ENCODE data around the gene MLC1. TPM values are rescaled to one million over a fixed set of nuclear protein-coding genes. Genes with fewer than 3 reads are reported as not detected.
A peak's percentile ranks its signal among the peaks of the same experiment; 100 is the strongest.

The MLC1 gene
- total RNA-seq, result 1 to 10 TPM in 1 of 2 donors, under 1 TPM in 1; 0.62 to 1.3 TPM
- total RNA-seq, result 0.12 to 0.53 reads per million in 2 donors

DNA sequence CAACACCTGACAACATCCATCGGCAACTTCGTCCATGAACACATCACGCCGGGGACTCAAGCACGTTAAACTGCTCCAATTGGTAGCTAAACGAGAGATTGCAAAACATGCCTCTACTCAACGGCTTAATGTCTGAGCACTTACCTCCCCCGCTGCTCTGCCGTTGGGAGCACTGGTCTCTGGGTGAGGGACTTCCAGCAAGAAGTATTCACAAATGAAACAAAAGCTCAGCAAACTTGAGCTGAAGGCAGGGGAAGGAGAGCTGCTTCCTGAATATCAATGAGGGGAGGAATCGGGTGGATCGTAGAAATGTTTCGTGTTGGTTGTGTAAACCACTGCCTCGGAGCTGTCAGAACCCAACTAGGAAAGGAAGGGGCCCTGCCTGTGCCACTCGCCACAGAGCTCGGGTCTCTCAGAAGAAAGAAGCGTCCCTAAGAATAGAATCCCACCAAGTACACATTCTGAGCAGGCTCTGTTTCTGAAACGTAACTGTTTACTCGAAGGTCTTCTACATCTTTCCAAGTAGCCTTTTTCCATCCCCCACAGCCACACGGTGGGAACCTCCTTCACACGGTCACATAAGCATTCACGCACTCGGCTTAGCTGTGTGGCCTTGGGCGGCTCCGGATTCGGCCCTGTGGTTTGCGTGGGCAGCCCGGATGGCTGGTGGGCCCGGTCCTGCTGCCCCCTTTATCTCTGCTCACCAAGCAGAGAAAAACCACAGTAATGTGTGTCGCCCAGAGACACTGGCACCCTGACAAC is at the start of gene MLC1:
Gene MLC1 (minus strand): TSS at position 216 of the 762 bp plus-strand sequence. CDS start 524 bp downstream, outside the sequence.
- no peak for DNase-seq

GRCh38 chr22:50134481-50134880 is 49.3 kb upstream of the MLC1 start:
- Mint-ChIP-seq H3K4me1 (peaks cover 3% of the 10 kb centered on the region), H3K36me3 (ENCODE audit: low read depth) (peaks cover 5% of the 10 kb centered on the region), H3K4me3 (no peak overlapping the region), H3K27ac (no peak overlapping the region), H3K27me3 (peaks cover 64% of the 10 kb centered on the region)
- no peak for ATAC-seq
- no peak for DNase-seq
- H3K9me3 ChIP-seq (ENCODE audit: control insufficient read depth, low read length, poor library complexity, severe bottlenecking), result no peaks in the 10 kb centered on the region

More for the DNA sequence above, at the start of gene MLC1:
- Mint-ChIP-seq H3K4me3 (peak within 1 kb of the TSS; percentile 86), H3K27ac (no peak within 1 kb of the TSS), H3K4me1 (peaks cover 8% of the 10 kb centered on the region), H3K36me3 (ENCODE audit: low read depth) (no peaks in the 10 kb centered on the region), H3K27me3 (peaks cover 20% of the 10 kb centered on the region)
- no peaks in the 10 kb centered on the region for H3K9me3 ChIP-seq (ENCODE audit: control insufficient read depth, low read length, poor library complexity, severe bottlenecking)
- peak; percentile 27 for ATAC-seq

GRCh38 chr22:50131894-50132293 is 46.7 kb upstream of the MLC1 start:
- Mint-ChIP-seq H3K36me3 (ENCODE audit: low read depth) (peaks cover 5% of the 10 kb centered on the region), H3K4me1 (peaks cover 3% of the 10 kb centered on the region), H3K27ac (no peak overlapping the region), H3K4me3 (no peak overlapping the region), H3K27me3 (peaks cover 64% of the 10 kb centered on the region)
- H3K9me3 ChIP-seq (ENCODE audit: control insufficient read depth, low read length, poor library complexity, severe bottlenecking), result no peaks in the 10 kb centered on the region
- no peak for ATAC-seq
- no peak for DNase-seq

DNA sequence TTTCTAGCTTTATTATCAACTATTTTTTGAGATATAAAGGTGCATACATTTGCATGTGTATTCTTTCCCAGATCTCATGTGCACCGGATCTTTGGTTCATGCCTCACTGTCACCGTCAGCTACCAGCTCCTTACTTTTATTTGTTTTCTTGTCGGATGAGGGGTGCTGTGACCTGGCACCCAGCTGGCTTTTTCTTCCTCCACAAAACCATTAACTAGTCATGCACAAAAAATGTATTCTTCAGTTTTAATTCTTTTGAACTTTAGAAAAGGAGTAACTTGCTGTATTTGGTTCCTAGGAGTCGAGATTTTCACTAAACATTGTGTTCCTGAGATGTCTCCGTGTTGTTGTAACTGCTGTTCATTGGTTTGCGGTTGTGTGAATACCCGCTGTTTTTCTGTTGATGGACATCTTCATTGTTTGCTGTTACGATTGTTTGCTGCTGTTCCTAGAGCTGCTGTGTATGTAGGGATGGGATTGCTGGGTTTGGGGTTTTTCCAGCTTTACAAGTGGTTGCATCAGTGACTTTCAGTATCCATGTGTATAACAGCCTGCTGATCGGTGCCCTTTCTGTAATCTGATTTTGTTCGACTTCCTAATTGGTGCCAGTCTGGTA is 44.0 kb upstream of the MLC1 start:
- H3K9me3 ChIP-seq (ENCODE audit: control insufficient read depth, low read length, poor library complexity, severe bottlenecking), result no peaks in the 10 kb centered on the region
- ATAC-seq (no peak), DNase-seq (no peak)
- no peak overlapping the region for H3K27ac Mint-ChIP-seq
- H3K4me3 Mint-ChIP-seq, result no peak overlapping the region
- H3K36me3 Mint-ChIP-seq (ENCODE audit: low read depth), result peaks cover 2% of the 10 kb centered on the region
- H3K4me1 Mint-ChIP-seq, result peaks cover 3% of the 10 kb centered on the region
- peaks cover 56% of the 10 kb centered on the region for H3K27me3 Mint-ChIP-seq

GRCh38 chr22:50125029-50125428 is 39.8 kb upstream of the MLC1 start:
- Mint-ChIP-seq H3K36me3 (ENCODE audit: low read depth) (no peaks in the 10 kb centered on the region), H3K27ac (no peak overlapping the region), H3K4me3 (no peak overlapping the region), H3K4me1 (no peaks in the 10 kb centered on the region), H3K27me3 (peaks cover 30% of the 10 kb centered on the region)
- DNase-seq (no peak), ATAC-seq (no peak)
- H3K9me3 ChIP-seq (ENCODE audit: control insufficient read depth, low read length, poor library complexity, severe bottlenecking), result peaks cover 3% of the 10 kb centered on the region

DNA sequence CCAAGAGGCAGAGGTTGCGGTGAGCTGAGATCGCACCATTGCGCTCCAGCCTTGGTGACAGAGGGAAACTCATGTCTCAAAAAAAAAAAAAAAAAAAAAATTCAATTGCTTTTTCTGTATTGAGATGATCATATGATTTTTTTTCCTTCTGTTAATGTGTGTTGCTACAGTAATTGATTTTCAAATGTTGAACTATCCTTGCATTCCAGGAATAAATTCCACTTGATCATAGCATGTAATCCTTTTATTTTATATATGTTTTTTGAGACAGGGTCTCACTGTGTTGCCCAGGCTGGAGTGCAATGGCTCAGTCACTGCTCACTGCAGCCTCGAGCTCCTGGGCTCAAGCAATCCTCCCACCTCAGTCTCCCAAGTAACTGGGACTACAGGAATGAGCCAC is 37.9 kb upstream of the MLC1 start:
- Mint-ChIP-seq H3K4me3 (no peak overlapping the region), H3K27ac (no peak overlapping the region), H3K36me3 (ENCODE audit: low read depth) (no peaks in the 10 kb centered on the region), H3K4me1 (no peaks in the 10 kb centered on the region), H3K27me3 (peaks cover 24% of the 10 kb centered on the region)
- peaks cover 3% of the 10 kb centered on the region for H3K9me3 ChIP-seq (ENCODE audit: control insufficient read depth, low read length, poor library complexity, severe bottlenecking)
- ATAC-seq (no peak), DNase-seq (no peak)

- peaks cover 18% of the 10 kb centered on the region for H3K27me3 Mint-ChIP-seq
Observed at GRCh38 chr22:50121202-50121740, 36.0 kb upstream of the MLC1 start.

DNA sequence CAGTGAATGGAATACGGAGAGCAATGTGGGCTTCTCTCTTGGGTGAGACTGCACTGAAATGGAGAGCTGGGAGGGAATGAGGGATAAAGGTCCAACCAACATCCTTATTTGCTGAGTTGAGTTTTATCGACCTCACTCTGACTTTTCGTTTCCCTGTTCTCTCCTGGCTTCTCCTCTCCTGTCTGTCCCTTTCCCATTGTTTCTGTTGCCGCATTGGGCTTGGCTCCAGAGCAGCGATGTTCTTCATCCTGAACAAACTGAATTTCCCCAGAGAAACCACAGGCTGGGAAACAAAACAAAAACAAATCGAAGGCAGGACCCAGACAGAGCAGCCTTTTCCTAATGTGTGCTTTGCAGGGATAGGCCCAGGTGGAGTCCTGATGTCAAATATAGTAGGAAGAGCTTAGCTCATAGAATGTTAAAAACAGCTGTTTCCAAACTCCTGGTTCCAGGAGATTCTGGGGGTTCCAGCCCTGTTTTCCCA is 34.6 kb upstream of the MLC1 start:
- Mint-ChIP-seq H3K4me1 (no peaks in the 10 kb centered on the region), H3K4me3 (no peak overlapping the region), H3K36me3 (ENCODE audit: low read depth) (no peaks in the 10 kb centered on the region), H3K27me3 (peaks cover 22% of the 10 kb centered on the region), H3K27ac (no peak overlapping the region)
- H3K9me3 ChIP-seq (ENCODE audit: control insufficient read depth, low read length, poor library complexity, severe bottlenecking), result peaks cover 3% of the 10 kb centered on the region
- no peak for ATAC-seq
- DNase-seq, result no peak

More at GRCh38 chr22:50121202-50121740, 36.0 kb upstream of the MLC1 start:
- Mint-ChIP-seq H3K4me3 (no peak overlapping the region), H3K27ac (no peak overlapping the region), H3K4me1 (no peaks in the 10 kb centered on the region), H3K36me3 (ENCODE audit: low read depth) (no peaks in the 10 kb centered on the region)
- H3K9me3 ChIP-seq (ENCODE audit: control insufficient read depth, low read length, poor library complexity, severe bottlenecking), result peaks cover 3% of the 10 kb centered on the region
- ATAC-seq, result no peak
- DNase-seq, result no peak

- Mint-ChIP-seq H3K27ac (no peak overlapping the region), H3K27me3 (peaks cover 27% of the 10 kb centered on the region), H3K4me1 (no peaks in the 10 kb centered on the region), H3K4me3 (no peak overlapping the region), H3K36me3 (ENCODE audit: low read depth) (no peaks in the 10 kb centered on the region)
- no peak for ATAC-seq
- H3K9me3 ChIP-seq (ENCODE audit: control insufficient read depth, low read length, poor library complexity, severe bottlenecking), result peaks cover 3% of the 10 kb centered on the region
- no peak for DNase-seq
Observed at GRCh38 chr22:50119169-50119767, 34.0 kb upstream of the MLC1 start.

- peaks cover 3% of the 10 kb centered on the region for H3K9me3 ChIP-seq (ENCODE audit: control insufficient read depth, low read length, poor library complexity, severe bottlenecking)
- H3K36me3 Mint-ChIP-seq (ENCODE audit: low read depth), result no peaks in the 10 kb centered on the region
- H3K27me3 Mint-ChIP-seq, result peaks cover 31% of the 10 kb centered on the region
- no peak overlapping the region for H3K4me3 Mint-ChIP-seq
- no peaks in the 10 kb centered on the region for H3K4me1 Mint-ChIP-seq
- DNase-seq (no peak), ATAC-seq (no peak)
- no peak overlapping the region for H3K27ac Mint-ChIP-seq
Observed at GRCh38 chr22:50118557-50119168, 33.4 kb upstream of the MLC1 start.

DNA sequence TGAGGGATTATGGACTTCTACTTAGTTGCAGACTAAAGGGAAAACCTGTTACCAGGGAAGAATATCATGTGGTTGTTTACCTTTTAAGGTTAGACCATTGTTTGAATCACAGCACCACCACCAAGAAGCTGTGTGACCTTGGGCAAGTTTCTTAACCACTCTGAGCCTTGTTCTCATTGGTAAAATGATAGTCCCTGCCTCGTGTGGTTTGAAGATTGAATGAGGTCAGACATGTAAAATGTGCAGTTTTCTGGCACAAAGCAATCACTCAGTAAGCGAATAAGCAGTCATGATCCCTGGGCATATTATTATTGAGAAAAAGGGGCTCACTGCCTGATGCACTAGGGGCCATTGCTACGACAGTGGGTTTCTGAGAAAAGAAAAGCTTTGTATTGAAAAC is 32.9 kb upstream of the MLC1 start:
- Mint-ChIP-seq H3K4me3 (no peak overlapping the region), H3K27me3 (peaks cover 36% of the 10 kb centered on the region), H3K36me3 (ENCODE audit: low read depth) (no peaks in the 10 kb centered on the region), H3K27ac (no peak overlapping the region), H3K4me1 (no peaks in the 10 kb centered on the region)
- no peaks in the 10 kb centered on the region for H3K9me3 ChIP-seq (ENCODE audit: control insufficient read depth, low read length, poor library complexity, severe bottlenecking)
- ATAC-seq (no peak), DNase-seq (no peak)

DNA sequence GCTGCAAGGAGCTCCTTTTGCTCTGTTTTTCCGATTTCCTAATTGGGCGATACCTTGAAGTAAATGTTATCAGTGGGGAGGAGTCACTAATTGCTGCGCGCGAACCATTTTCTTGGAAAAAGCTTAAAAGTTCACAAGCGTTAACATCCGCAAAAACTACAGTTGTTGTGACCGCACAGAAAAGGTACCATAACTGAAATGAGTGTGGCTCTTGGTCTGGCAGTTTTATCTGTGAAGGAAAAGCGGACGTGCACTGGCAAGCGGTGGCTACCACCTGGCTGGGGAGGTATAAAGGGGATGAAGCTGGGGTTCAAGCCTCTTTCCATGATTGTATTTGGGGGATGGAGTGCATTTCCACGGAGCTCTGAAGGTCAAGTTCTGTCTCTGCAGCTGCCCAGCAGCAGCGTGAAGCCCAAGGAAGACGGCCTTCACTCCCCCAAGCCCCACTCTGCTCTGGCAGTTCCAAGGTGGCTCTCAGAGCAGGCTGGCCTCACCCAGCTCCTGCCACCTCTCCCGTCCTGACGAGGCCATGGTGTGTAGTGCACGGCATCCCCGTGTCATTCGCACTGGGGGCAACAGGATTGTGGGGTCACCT is 32.0 kb upstream of the MLC1 start:
- H3K27ac Mint-ChIP-seq, result no peak overlapping the region
- DNase-seq, result no peak
- H3K4me3 Mint-ChIP-seq, result no peak overlapping the region
- ATAC-seq, result no peak
- peaks cover 44% of the 10 kb centered on the region for H3K27me3 Mint-ChIP-seq
- H3K9me3 ChIP-seq (ENCODE audit: control insufficient read depth, low read length, poor library complexity, severe bottlenecking), result no peaks in the 10 kb centered on the region
- H3K4me1 Mint-ChIP-seq, result peaks cover 4% of the 10 kb centered on the region
- no peaks in the 10 kb centered on the region for H3K36me3 Mint-ChIP-seq (ENCODE audit: low read depth)

Data from T-helper 17 cell (primary cell).